HCT116 (cell line): ENCODE data around the gene MAVS.

ENCODE experiments used
- CEBPB ChIP-seq: IDR thresholded peaks from 2 replicates; pipeline ENCODE4 v1.6.1; 2012; ENCODE audit warnings: low read depth
- CTCF ChIP-seq, 3 experiments: fragments of 200-600 bp in 1 of 3; sonication (generic) in 1 of 3; IDR thresholded peaks in 2 of 3; conservative IDR thresholded peaks in 1 of 3; 2 replicates each; pipeline ENCODE4 v1.5.1; 2012 to 2017; ENCODE audit warnings: low read depth in 2 of 3, low read length in 2 of 3, antibody characterized with exemption in 1 of 3, borderline replicate concordance in 1 of 3, control low read depth in 1 of 3, mild to moderate bottlenecking in 1 of 3, mixed read lengths in 1 of 3, mixed run types in 1 of 3, moderate library complexity in 1 of 3; ENCODE audit not compliant: insufficient read depth in 1 of 3
- EZH2 ChIP-seq: fragments of 200-600 bp; sonication (generic); IDR thresholded peaks from 2 replicates; pipeline ENCODE4 v1.6.1; 2017; ENCODE audit warnings: antibody characterized with exemption, mixed run types
- EZH2phosphoT487 ChIP-seq: fragments of 200-600 bp; IDR thresholded peaks from 2 replicates; pipeline ENCODE4 v1.6.1; 2018; ENCODE audit warnings: antibody characterized with exemption, borderline replicate concordance
- MAX ChIP-seq: IDR thresholded peaks from 2 replicates; pipeline ENCODE4 v1.6.1; 2012
- POLR2AphosphoS5 ChIP-seq: IDR thresholded peaks from 2 replicates; pipeline ENCODE4 v1.6.1; 2011; ENCODE audit warnings: mild to moderate bottlenecking, low read depth, low read length, moderate library complexity
- RAD21 ChIP-seq: IDR thresholded peaks from 2 replicates; pipeline ENCODE4 v1.6.1; 2012; ENCODE audit warnings: low read depth, mild to moderate bottlenecking
- SIN3A ChIP-seq: IDR thresholded peaks from 2 replicates; pipeline ENCODE4 v1.6.1; 2012; ENCODE audit warnings: low read depth
- YY1 ChIP-seq: IDR thresholded peaks from 2 replicates; pipeline ENCODE4 v1.6.1; 2011; ENCODE audit warnings: low read length, low read depth, moderate library complexity, mild to moderate bottlenecking; ENCODE audit not compliant: insufficient replicate concordance; ENCODE audit errors: extremely low read depth

GRCh38 chr20:3854462-3854871 lies 7.8 kb downstream of the MAVS start:
- TF ChIP-seq CTCF (IDR thresholded peaks at IDR 0.05 in 2 of 3, conservative IDR thresholded peaks at IDR 0.05 in 1 of 3; ENCODE audit: borderline replicate concordance in 1 of 3, insufficient read depth in 1 of 3, low read depth in 2 of 3, low read length in 2 of 3) (no peak), CEBPB (no peak), SIN3A (no peak), EZH2 (no peak), RAD21 (no peak), EZH2phosphoT487 (no peak), MAX (no peak), POLR2AphosphoS5 (no peak), YY1 (no peak)
